A549 (cell line): ENCODE measurements around the gene CC2D1A.

Experiments used
- EHMT2 ChIP-seq: fragments of 200-600 bp; sonication (generic); IDR thresholded peaks from 2 replicates; pipeline ENCODE4 v1.6.1; 2016; ENCODE audit warnings: antibody characterized with exemption, low read depth, mild to moderate bottlenecking, moderate library complexity
- NFE2L2 ChIP-seq: fragments of 150-350 bp; conservative IDR thresholded peaks from 2 replicates; pipeline ENCODE4 v1.6.1; 2014; ENCODE audit warnings: low read length
- TF ChIP-seq, protein P1 (sequence below): fragments of >200 bp; sonication (Bioruptor Twin); formaldehyde crosslinking; IDR thresholded peaks from 3 replicates; pipeline ENCODE4 v1.5.1; 2016
- TF ChIP-seq, protein P2 (sequence below): IDR thresholded peaks from 2 replicates; pipeline ENCODE4 v1.6.1; 2012

DNA sequence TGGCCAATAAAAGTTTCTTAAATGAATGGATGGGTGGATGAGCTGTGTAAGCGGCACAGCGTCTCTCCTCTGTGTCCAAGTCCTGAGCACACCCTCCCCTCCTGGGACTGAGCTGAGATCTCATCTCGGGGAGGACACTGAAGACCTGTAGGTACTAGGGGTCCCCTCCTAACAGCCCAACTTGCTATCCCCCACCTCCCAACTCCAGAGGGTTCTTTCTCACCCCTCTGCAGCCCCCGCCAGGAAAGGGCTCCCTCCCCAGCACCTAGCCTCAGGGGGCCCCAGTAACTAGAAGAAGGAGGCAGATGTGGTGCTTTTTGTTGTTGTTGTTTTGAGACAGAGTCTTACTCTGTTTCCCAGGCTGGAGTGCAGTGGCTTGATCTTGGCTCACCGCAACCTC, 30.2 kb upstream of the CC2D1A start:
- TF ChIP-seq, protein P1, sequence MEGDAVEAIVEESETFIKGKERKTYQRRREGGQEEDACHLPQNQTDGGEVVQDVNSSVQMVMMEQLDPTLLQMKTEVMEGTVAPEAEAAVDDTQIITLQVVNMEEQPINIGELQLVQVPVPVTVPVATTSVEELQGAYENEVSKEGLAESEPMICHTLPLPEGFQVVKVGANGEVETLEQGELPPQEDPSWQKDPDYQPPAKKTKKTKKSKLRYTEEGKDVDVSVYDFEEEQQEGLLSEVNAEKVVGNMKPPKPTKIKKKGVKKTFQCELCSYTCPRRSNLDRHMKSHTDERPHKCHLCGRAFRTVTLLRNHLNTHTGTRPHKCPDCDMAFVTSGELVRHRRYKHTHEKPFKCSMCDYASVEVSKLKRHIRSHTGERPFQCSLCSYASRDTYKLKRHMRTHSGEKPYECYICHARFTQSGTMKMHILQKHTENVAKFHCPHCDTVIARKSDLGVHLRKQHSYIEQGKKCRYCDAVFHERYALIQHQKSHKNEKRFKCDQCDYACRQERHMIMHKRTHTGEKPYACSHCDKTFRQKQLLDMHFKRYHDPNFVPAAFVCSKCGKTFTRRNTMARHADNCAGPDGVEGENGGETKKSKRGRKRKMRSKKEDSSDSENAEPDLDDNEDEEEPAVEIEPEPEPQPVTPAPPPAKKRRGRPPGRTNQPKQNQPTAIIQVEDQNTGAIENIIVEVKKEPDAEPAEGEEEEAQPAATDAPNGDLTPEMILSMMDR, result no peak
- TF ChIP-seq, protein P2, sequence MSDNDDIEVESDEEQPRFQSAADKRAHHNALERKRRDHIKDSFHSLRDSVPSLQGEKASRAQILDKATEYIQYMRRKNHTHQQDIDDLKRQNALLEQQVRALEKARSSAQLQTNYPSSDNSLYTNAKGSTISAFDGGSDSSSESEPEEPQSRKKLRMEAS, result no peak
- TF ChIP-seq EHMT2, result no peak
- TF ChIP-seq NFE2L2, result no peak
